H9 (cell line): ENCODE data around the gene IL6R. TPM values are rescaled to one million over a fixed set of nuclear protein-coding genes. Genes with fewer than 3 reads are reported as not detected.

Experiments
- DNase-seq: peaks from one replicate; pipeline ENCODE4 v3.0.0-alpha.2; 2017
- H2AFZ ChIP-seq: one replicate; pipeline ENCODE4 v1.6.1; 2013; ENCODE audit warnings: mild to moderate bottlenecking, low read length, control low read depth, moderate library complexity
- H2AK5ac ChIP-seq: 2 replicates; pipeline ENCODE4 v1.6.1; 2013; ENCODE audit warnings: low read length, control low read depth, mixed read lengths; ENCODE audit not compliant: insufficient read length
- H2BK120ac ChIP-seq: one replicate; pipeline ENCODE4 v1.6.1; 2013; ENCODE audit warnings: low read depth, mild to moderate bottlenecking, low read length, control low read depth, inconsistent platforms; ENCODE audit not compliant: poor library complexity, severe bottlenecking
- H2BK12ac ChIP-seq: 2 replicates; pipeline ENCODE4 v1.6.1; 2013; ENCODE audit warnings: low read length, control low read depth, mixed read lengths, low read depth; ENCODE audit not compliant: insufficient read length
- H2BK15ac ChIP-seq: 2 replicates; pipeline ENCODE4 v1.6.1; 2013; ENCODE audit warnings: low read depth, low read length, control low read depth
- H2BK20ac ChIP-seq: one replicate; pipeline ENCODE4 v1.6.1; 2013; ENCODE audit warnings: low read depth, mild to moderate bottlenecking, low read length, control low read depth, inconsistent platforms; ENCODE audit not compliant: poor library complexity, severe bottlenecking
- H2BK5ac ChIP-seq: 2 replicates; pipeline ENCODE4 v1.6.1; 2013; ENCODE audit warnings: low read length, control low read depth, mixed read lengths; ENCODE audit not compliant: insufficient read length
- H3K14ac ChIP-seq: 2 replicates; pipeline ENCODE4 v1.6.1; 2013; ENCODE audit warnings: low read length, control low read depth; ENCODE audit not compliant: insufficient read depth
- H3K18ac ChIP-seq: 2 replicates; pipeline ENCODE4 v1.6.1; 2013; ENCODE audit warnings: low read depth, mild to moderate bottlenecking, mixed read lengths, low read length, control low read depth; ENCODE audit not compliant: insufficient read length
- H3K23ac ChIP-seq: 2 replicates; pipeline ENCODE4 v1.6.1; 2013; ENCODE audit warnings: low read length, control low read depth, mixed read lengths, low read depth; ENCODE audit not compliant: insufficient read length
- H3K23me2 ChIP-seq: 2 replicates; pipeline ENCODE4 v1.6.1; 2013; ENCODE audit warnings: low read depth, mild to moderate bottlenecking, mixed read lengths, low read length, control low read depth; ENCODE audit not compliant: insufficient read length, poor library complexity, severe bottlenecking
- H3K27ac ChIP-seq: 2 replicates; pipeline ENCODE4 v1.5.1; 2013; ENCODE audit warnings: low read length, control low read depth, mixed read lengths, low read depth; ENCODE audit not compliant: insufficient read length
- H3K27me3 ChIP-seq: 2 replicates; pipeline ENCODE4 v1.6.1; 2013; ENCODE audit warnings: low read length, control low read depth, inconsistent platforms; ENCODE audit not compliant: insufficient read depth
- H3K4ac ChIP-seq: 2 replicates; pipeline ENCODE4 v1.6.1; 2013; ENCODE audit warnings: low read depth, mild to moderate bottlenecking, control low read depth, inconsistent platforms, low read length, moderate library complexity
- H3K4me1 ChIP-seq: 2 replicates; pipeline ENCODE4 v1.6.1; 2013; ENCODE audit warnings: low read length, control low read depth, inconsistent platforms; ENCODE audit not compliant: insufficient read depth
- H3K4me2 ChIP-seq: 2 replicates; pipeline ENCODE4 v1.6.1; 2013; ENCODE audit warnings: low read length, control low read depth, mixed read lengths; ENCODE audit not compliant: insufficient read length, insufficient read depth
- H3K56ac ChIP-seq: 2 replicates; pipeline ENCODE4 v1.6.1; 2013; ENCODE audit warnings: low read depth, mild to moderate bottlenecking, mixed read lengths, low read length, control low read depth; ENCODE audit not compliant: insufficient read length
- H3K79me1 ChIP-seq: 2 replicates; pipeline ENCODE4 v1.6.1; 2013; ENCODE audit warnings: low read depth, mild to moderate bottlenecking, moderate library complexity, low read length, control low read depth, inconsistent platforms; ENCODE audit not compliant: insufficient read depth, poor library complexity, severe bottlenecking
- H3K79me2 ChIP-seq: 2 replicates; pipeline ENCODE4 v1.6.1; 2013; ENCODE audit warnings: low read length, control low read depth, inconsistent platforms; ENCODE audit not compliant: insufficient read depth
- H3K9ac ChIP-seq: 2 replicates; pipeline ENCODE4 v1.6.1; 2013; ENCODE audit warnings: low read length, control low read depth, mixed read lengths; ENCODE audit not compliant: insufficient read length; ENCODE audit errors: extremely low read depth
- H3K9me3 ChIP-seq: one replicate; pipeline ENCODE4 v1.6.1; 2013; ENCODE audit warnings: low read depth, low read length, inconsistent platforms; ENCODE audit not compliant: control insufficient read depth
- H3T11ph ChIP-seq: one replicate; pipeline ENCODE4 v1.6.1; 2013; ENCODE audit warnings: mild to moderate bottlenecking, low read length, control low read depth, inconsistent platforms
- H4K20me1 ChIP-seq: one replicate; pipeline ENCODE4 v1.6.1; 2013; ENCODE audit not compliant: control insufficient read depth, insufficient read length, insufficient read depth
- H4K5ac ChIP-seq: 2 replicates; pipeline ENCODE4 v1.6.1; 2013; ENCODE audit warnings: low read depth, mild to moderate bottlenecking, mixed read lengths, low read length, control low read depth; ENCODE audit not compliant: insufficient read length
- H4K8ac ChIP-seq: replicated peaks from 2 replicates; pipeline ENCODE4 v1.6.1; 2013; ENCODE audit warnings: low read length, control low read depth, mixed read lengths, low read depth; ENCODE audit not compliant: insufficient read length
- H4K91ac ChIP-seq: 2 replicates; pipeline ENCODE4 v1.6.1; 2013; ENCODE audit warnings: low read depth, mild to moderate bottlenecking, moderate library complexity, mixed read lengths, low read length, control low read depth; ENCODE audit not compliant: insufficient read length
- H3K27ac Mint-ChIP-seq, 3 experiments: 2 replicates in 2 of 3; 3 replicates in 1 of 3; pipeline ENCODE4 v1.8.0; 2020 to 2021; ENCODE audit warnings: mixed read lengths in 3 of 3, mild to moderate bottlenecking in 1 of 3, moderate library complexity in 1 of 3
- H3K27me3 Mint-ChIP-seq: 2 replicates; pipeline ENCODE4 v1.8.0; 2021; ENCODE audit warnings: low read depth, mild to moderate bottlenecking, moderate library complexity, mixed read lengths
- H3K36me3 Mint-ChIP-seq, 3 experiments: 2 replicates in 2 of 3; 3 replicates in 1 of 3; pipeline ENCODE4 v1.8.0; 2020 to 2021; ENCODE audit warnings: low read depth in 3 of 3, mixed read lengths in 3 of 3; ENCODE audit not compliant: insufficient read depth in 1 of 3
- H3K4me1 Mint-ChIP-seq, 2 experiments: 2 replicates each; pipeline ENCODE4 v1.8.0; 2020; ENCODE audit warnings: mixed read lengths in 2 of 2
- H3K4me3 Mint-ChIP-seq, 2 experiments: 2 replicates in 1 of 2; 3 replicates in 1 of 2; pipeline ENCODE4 v1.8.0; 2020 to 2021; ENCODE audit warnings: mild to moderate bottlenecking in 2 of 2, mixed read lengths in 2 of 2, moderate library complexity in 1 of 2
- H3K9me3 Mint-ChIP-seq, 2 experiments: 2 replicates in 1 of 2; 3 replicates in 1 of 2; pipeline ENCODE4 v1.8.0; 2020; ENCODE audit warnings: mild to moderate bottlenecking in 2 of 2, mixed read lengths in 2 of 2, moderate library complexity in 1 of 2
- CTCF ChIP-seq: fragments of 200-600 bp; sonication (generic); conservative IDR thresholded peaks from 3 replicates; pipeline ENCODE4 v1.8.0; 2021; ENCODE audit warnings: antibody characterized with exemption, mild to moderate bottlenecking
- WGBS: extraction: QIAGEN DNeasy Blood & Tissue Kit; methylation state at CpG from one replicate; pipeline ENCODE4 v1.1.7; 2013; ENCODE audit warnings: missing lambda C conversion rate, low lambda C conversion rate, mixed read lengths; ENCODE audit not compliant: insufficient read length; ENCODE audit errors: extremely low coverage; 5-methylcytosine and 5-hydroxymethylcytosine counted together
- total RNA-seq: library from RNA; stranded (reverse); gene quantifications from 2 replicates; pipeline ENCODE4 v1.2.1, GENCODE V29; 2021

IL6R gene
- total RNA-seq, 1 experiment from 2014 or later: 1.7 TPM

- Histone ChIP-seq H2BK15ac (no peak overlapping the region), H3K9me3 (no peaks in the 10 kb centered on the region), H2BK5ac (no peak overlapping the region), H4K8ac (no peak overlapping the region), H2BK20ac (no peak overlapping the region), H3K18ac (no peak overlapping the region), H3K14ac (no peak overlapping the region), H3K56ac (no peak overlapping the region), H3K23me2 (peaks cover 3% of the 10 kb centered on the region), H2BK120ac (no peak overlapping the region), H3K79me1 (no peaks in the 10 kb centered on the region), H3K27ac (no peak overlapping the region), H3K23ac (no peak overlapping the region), H3K27me3 (peaks cover 41% of the 10 kb centered on the region), H3K79me2 (no peaks in the 10 kb centered on the region), H4K20me1 (no peaks in the 10 kb centered on the region), H4K91ac (no peak overlapping the region), H3T11ph (no peak overlapping the region), H2AK5ac (no peak overlapping the region), H2BK12ac (no peak overlapping the region), H2AFZ (no peak overlapping the region), H3K9ac (no peak overlapping the region), H3K4ac (no peak overlapping the region), H3K4me1 (no peaks in the 10 kb centered on the region), H4K5ac (no peak overlapping the region), H3K4me2 (no peak overlapping the region)
- no peak overlapping the region for H3K27ac Mint-ChIP-seq
- peaks cover 88% of the 10 kb centered on the region for H3K27me3 Mint-ChIP-seq
- H3K4me1 Mint-ChIP-seq: peaks cover 4% of the 10 kb centered on the region in 2 experiments
- no peaks in the 10 kb centered on the region for H3K36me3 Mint-ChIP-seq
- WGBS: no CpG with 5 or more reads among the region's 5 CpGs
- TF ChIP-seq CTCF: no peak
- H3K4me3 Mint-ChIP-seq: no peak overlapping the region
- no peak for DNase-seq
- H3K9me3 Mint-ChIP-seq: peaks cover 10 to 11% of the 10 kb centered on the region in 2 experiments
Measured at GRCh38 chr1:154503898-154504297, 98.8 kb downstream of the IL6R start.
